ENCODE measurements around the gene HPSE2.

DNA sequence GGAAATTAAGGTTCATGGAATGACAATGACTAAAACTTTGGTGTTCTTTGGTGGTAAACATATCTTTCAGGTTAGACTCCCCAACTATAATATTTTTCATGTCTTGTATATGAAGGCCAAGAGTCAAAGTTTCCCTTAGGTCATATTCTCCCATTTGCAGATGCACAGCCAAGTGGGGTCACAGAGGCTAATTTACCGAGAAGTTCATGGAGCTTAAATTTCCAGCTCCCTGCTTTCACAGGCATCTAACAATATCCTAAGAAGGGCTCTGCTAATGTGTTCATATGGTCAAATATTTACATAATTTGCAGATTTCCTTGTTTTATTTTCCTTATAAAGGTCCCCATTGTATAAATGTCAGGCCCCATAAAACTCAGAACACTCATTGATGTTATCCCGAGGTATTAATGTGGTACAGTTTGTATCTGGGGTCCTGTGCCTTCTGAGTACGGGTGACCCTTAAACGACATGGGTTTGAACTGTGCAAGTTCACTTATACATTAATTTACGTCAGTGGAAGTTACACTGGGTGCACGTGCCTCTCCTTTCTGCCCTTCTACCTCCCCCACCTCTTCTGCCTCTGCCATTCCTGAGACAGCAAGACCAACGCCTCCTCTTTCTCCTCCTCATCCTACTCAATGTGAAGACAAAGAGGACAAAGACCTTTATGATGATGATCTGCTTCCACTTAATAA is 603.0 kb downstream of the HPSE2 start:
- TF ChIP-seq POLR2A (IDR thresholded peaks at IDR 0.05; ENCODE audit: low read length) (no peak), GATA1 (IDR thresholded peaks at IDR 0.05; ENCODE audit: low read depth, low read length) (no peak)
